GM23248 (cell line): ENCODE results near the gene CCDC78. TPM values are rescaled to one million over a fixed set of nuclear protein-coding genes. Genes with fewer than 3 reads are reported as not detected.
A peak's percentile ranks its signal among the peaks of the same experiment; 100 is the strongest.

Experiments
- DNase-seq: peaks from one replicate; pipeline ENCODE4 v3.0.0-alpha.2; 2015
- H2AFZ ChIP-seq: fragments of 200-600 bp; sonication (generic); 2 replicates; pipeline ENCODE4 v1.6.1; 2016; ENCODE audit warnings: antibody characterized with exemption
- H3F3A ChIP-seq: fragments of 200-600 bp; sonication (generic); 2 replicates; pipeline ENCODE4 v1.6.1; 2016; ENCODE audit warnings: mild to moderate bottlenecking, antibody characterized with exemption, mixed run types; ENCODE audit not compliant: insufficient read depth
- H3K27ac ChIP-seq: fragments of 200-600 bp; sonication (generic); 2 replicates; pipeline ENCODE4 v1.5.1; 2016; ENCODE audit warnings: mild to moderate bottlenecking
- H3K27me3 ChIP-seq: fragments of 200-600 bp; sonication (generic); replicated peaks from 2 replicates; pipeline ENCODE4 v1.6.1; 2016; ENCODE audit warnings: mild to moderate bottlenecking; ENCODE audit not compliant: insufficient read depth
- H3K36me3 ChIP-seq: fragments of 200-600 bp; sonication (generic); 2 replicates; pipeline ENCODE4 v1.6.1; 2016; ENCODE audit warnings: low read depth, mild to moderate bottlenecking
- H3K4me1 ChIP-seq: fragments of 200-600 bp; sonication (generic); 2 replicates; pipeline ENCODE4 v1.6.1; 2016; ENCODE audit warnings: mild to moderate bottlenecking; ENCODE audit not compliant: insufficient read depth
- H3K4me2 ChIP-seq: fragments of 200-600 bp; sonication (generic); one replicate; pipeline ENCODE4 v1.6.1; 2016; ENCODE audit warnings: mild to moderate bottlenecking; ENCODE audit not compliant: unreplicated experiment
- H3K4me3 ChIP-seq: fragments of 200-600 bp; sonication (generic); 2 replicates; pipeline ENCODE4 v1.5.1; 2016; ENCODE audit warnings: mild to moderate bottlenecking
- H3K79me2 ChIP-seq: fragments of 200-600 bp; sonication (generic); 2 replicates; pipeline ENCODE4 v1.6.1; 2016; ENCODE audit warnings: mild to moderate bottlenecking; ENCODE audit not compliant: insufficient read depth
- H3K9ac ChIP-seq: fragments of 200-600 bp; sonication (generic); 2 replicates; pipeline ENCODE4 v1.6.1; 2016; ENCODE audit warnings: mild to moderate bottlenecking
- H3K9me2 ChIP-seq: fragments of 200-600 bp; sonication (generic); 2 replicates; pipeline ENCODE4 v1.6.1; 2016; ENCODE audit warnings: mixed run types, mild to moderate bottlenecking, moderate library complexity; ENCODE audit not compliant: insufficient read depth
- H3K9me3 ChIP-seq: fragments of 200-600 bp; sonication (generic); one replicate; pipeline ENCODE4 v1.6.1; 2017; ENCODE audit warnings: low read depth
- H4K20me1 ChIP-seq: fragments of 200-600 bp; sonication (generic); 2 replicates; pipeline ENCODE4 v1.6.0; 2016; ENCODE audit not compliant: insufficient read depth
- EZH2 ChIP-seq: fragments of 200-600 bp; sonication (generic); IDR thresholded peaks from 2 replicates; pipeline ENCODE4 v1.6.1; 2018; ENCODE audit warnings: antibody characterized with exemption, mild to moderate bottlenecking; ENCODE audit not compliant: insufficient read depth, poor library complexity, severe bottlenecking
- EZH2phosphoT487 ChIP-seq: fragments of 200-600 bp; sonication (generic); IDR thresholded peaks from 2 replicates; pipeline ENCODE4 v1.6.1; 2018; ENCODE audit warnings: antibody characterized with exemption, moderate library complexity, mild to moderate bottlenecking, low read depth; ENCODE audit not compliant: insufficient read depth
- WGBS, 2 experiments: methylation state at CpG; one replicate each; pipeline ENCODE4 v1.1.6; 2015 to 2017; ENCODE audit warnings: low lambda C conversion rate in 2 of 2, low coverage in 1 of 2; ENCODE audit errors: missing lambda C conversion rate in 2 of 2; 5-methylcytosine and 5-hydroxymethylcytosine counted together
- in situ Hi-C: fragments of 300-500 bp; cut with MboI; formaldehyde crosslinking; loops from 2 replicates; pipeline ENCODE4 v1.15.0; 2020
- polyA plus RNA-seq: library from polyadenylated mRNA; unstranded; fragments of >200 nt; fragmentation: Nextera tagmentation; extraction: Ambion mirVana; gene quantifications from 2 replicates; pipeline ENCODE4 v1.2.1, GENCODE V29; 2016
- total RNA-seq: library from RNA; depleted of rRNA; stranded (reverse); fragments of >200 nt; shearing (Covaris generic); gene quantifications from 2 replicates; pipeline ENCODE4 v1.2.3, GENCODE V29; 2014

The CCDC78 gene
- total and polyA plus RNA-seq, 2 experiments from 2014 or later, result 0.78 to 9.5 TPM

DNA sequence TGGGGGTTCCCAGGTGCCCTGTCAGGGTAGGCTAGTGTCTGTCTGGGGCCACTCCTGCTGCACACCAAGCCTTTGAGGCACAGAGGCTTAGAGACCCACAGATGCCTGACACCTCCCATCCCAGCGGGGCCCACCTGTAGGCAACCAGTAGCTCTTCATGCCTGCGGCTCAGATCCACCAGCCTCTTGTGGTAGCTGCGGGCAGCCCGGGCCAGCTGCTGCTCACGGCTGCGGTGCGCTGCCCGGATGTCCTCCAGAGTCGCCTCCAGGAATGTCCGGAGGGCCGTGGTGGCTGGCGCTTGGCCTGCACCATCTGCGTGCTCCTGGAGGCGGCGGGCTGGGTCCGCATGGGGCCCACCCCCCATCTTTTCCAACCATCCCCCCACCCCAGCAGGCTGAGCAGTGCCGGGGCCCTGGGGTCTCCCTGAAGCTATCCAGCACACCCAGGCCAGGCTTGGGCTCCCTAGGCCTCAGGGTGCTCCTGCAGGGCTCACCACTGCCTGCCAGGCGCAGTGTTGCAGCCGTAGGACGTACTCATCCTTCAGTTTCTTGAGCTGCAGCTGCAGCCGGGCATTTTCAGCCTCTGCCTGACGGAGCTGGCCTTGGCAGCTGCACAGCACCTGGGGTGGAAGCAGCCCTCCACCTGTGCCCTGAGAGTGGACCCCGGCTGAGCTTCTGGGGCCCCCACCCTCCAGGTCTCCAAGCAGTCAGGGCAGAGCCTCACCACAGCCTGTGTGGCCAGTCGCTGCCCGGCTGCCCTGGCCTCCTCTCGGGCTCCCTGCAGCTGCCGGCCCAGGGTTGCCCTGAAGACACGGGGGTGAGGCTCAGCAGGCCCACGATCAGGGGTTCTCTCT, 1.8 kb downstream of the CCDC78 start:
- peaks cover 4% of the 10 kb centered on the region; the same call in 1 of the 2 replicates for H3K4me1 ChIP-seq
- H3K79me2 ChIP-seq, result no peaks in the 10 kb centered on the region
- H3K27ac ChIP-seq, result no peak overlapping the region
- no peak overlapping the region for H3K4me2 ChIP-seq
- 43% methylated on average over 22 to 25 of the region's 29 CpGs for WGBS, 2 experiments
- H3K9ac ChIP-seq, result no peak overlapping the region
- in situ Hi-C loops, result no loop called here
- TF ChIP-seq EZH2 (no peak), EZH2phosphoT487 (no peak)
- H2AFZ ChIP-seq, result no peak overlapping the region
- no peaks in the 10 kb centered on the region for H3F3A ChIP-seq
- H3K36me3 ChIP-seq, result no peaks in the 10 kb centered on the region
- no peak for DNase-seq
- no peaks in the 10 kb centered on the region for H3K9me2 ChIP-seq
- no peaks in the 10 kb centered on the region for H3K9me3 ChIP-seq
- no peak overlapping the region for H3K4me3 ChIP-seq
- H4K20me1 ChIP-seq, result no peaks in the 10 kb centered on the region
- H3K27me3 ChIP-seq, result no peaks in the 10 kb centered on the region

DNA sequence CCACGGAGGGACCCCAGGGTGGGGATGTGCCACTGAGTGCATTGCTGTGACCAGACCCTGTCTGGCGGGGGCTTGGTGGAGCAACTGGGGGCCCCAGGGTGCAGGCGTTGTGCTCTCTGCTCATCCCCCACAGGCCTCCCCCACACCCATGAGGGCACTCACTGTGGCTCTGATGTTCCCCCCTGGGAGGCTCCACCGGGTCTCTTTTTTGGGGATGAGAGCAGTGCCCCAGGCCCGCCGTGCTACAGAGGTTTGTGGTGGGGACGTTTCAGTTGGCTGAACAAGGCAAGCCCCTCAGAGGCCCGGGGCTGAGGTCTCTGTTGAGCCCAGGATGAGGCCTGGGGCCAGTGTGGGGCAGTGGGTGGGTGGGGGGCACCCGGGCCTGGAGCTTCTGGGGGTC, 2.5 kb downstream of the CCDC78 start:
- peaks cover 4% of the 10 kb centered on the region; the same call in 1 of the 2 replicates for H3K4me1 ChIP-seq
- TF ChIP-seq EZH2phosphoT487 (no peak), EZH2 (no peak)
- no peak overlapping the region for H3K4me3 ChIP-seq
- no peak overlapping the region for H3K9ac ChIP-seq
- WGBS, 2 experiments, result 55 to 79% methylated on average over 7 to 9 of the region's 9 CpGs
- no peaks in the 10 kb centered on the region for H3K9me3 ChIP-seq
- DNase-seq, result no peak
- no peaks in the 10 kb centered on the region for H4K20me1 ChIP-seq
- H3K4me2 ChIP-seq, result no peak overlapping the region
- no peaks in the 10 kb centered on the region for H3K27me3 ChIP-seq
- in situ Hi-C loops, result no loop called here
- no peaks in the 10 kb centered on the region for H3K36me3 ChIP-seq
- no peak overlapping the region for H3K27ac ChIP-seq
- H3K79me2 ChIP-seq, result no peaks in the 10 kb centered on the region; the same call in 1 of the 2 replicates
- H2AFZ ChIP-seq, result no peak overlapping the region
- H3F3A ChIP-seq, result no peaks in the 10 kb centered on the region
- no peaks in the 10 kb centered on the region for H3K9me2 ChIP-seq

DNA sequence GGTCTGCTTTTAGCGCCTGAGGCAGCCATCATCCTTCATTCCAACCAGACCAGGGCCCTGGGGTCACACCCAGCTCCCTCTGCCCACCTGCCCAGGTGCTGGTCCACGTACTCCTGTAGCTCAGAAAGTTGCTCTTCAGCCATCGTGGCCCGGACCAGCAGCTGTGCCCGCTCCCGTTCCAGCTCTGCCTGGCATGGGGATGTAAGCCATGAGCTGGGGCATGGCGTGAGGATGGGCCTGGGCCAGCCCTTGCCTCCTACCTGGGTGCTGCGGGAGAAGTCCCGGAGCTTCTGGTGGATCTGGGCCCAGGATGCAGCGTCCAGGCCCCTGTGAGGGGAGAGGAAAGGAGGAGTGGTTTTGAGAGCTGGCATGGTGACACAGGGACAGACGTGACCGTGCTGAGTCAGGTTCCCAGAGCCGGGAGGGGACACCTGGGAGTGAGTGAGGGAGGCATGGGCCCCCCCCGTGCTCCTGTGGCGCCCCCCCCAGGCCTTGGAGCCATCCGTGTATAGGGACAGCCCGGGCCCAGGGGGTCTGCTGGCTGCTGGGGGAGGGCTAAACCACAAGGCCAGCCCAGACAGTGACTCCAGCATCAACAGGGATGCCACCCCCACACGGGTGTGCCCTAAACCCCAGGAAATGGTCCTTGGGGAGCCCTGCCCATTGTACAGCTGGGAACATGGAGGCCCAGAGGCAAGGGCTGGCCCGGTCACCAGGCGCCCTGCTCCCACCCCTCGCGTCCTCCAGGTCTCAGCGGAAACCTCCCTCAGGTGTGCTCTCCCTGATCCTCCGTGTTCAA, 3.2 kb downstream of the CCDC78 start:
- Histone ChIP-seq H3K27me3 (no peaks in the 10 kb centered on the region), H3K36me3 (no peaks in the 10 kb centered on the region), H3K9me3 (no peaks in the 10 kb centered on the region), H3K9me2 (no peaks in the 10 kb centered on the region), H3K4me1 (peaks cover 4% of the 10 kb centered on the region; the same call in 1 of the 2 replicates), H4K20me1 (no peaks in the 10 kb centered on the region), H3K9ac (no peak overlapping the region), H3F3A (no peaks in the 10 kb centered on the region), H3K79me2 (no peaks in the 10 kb centered on the region; the same call in 1 of the 2 replicates), H3K4me2 (no peak overlapping the region), H3K4me3 (no peak overlapping the region), H2AFZ (no peak overlapping the region), H3K27ac (no peak overlapping the region)
- WGBS, 2 experiments, result 81 to 85% methylated on average over 24 of the region's 24 CpGs
- TF ChIP-seq EZH2, result no peak
- no peak for TF ChIP-seq EZH2phosphoT487
- DNase-seq, result no peak
- in situ Hi-C loops, result no loop called here

DNA sequence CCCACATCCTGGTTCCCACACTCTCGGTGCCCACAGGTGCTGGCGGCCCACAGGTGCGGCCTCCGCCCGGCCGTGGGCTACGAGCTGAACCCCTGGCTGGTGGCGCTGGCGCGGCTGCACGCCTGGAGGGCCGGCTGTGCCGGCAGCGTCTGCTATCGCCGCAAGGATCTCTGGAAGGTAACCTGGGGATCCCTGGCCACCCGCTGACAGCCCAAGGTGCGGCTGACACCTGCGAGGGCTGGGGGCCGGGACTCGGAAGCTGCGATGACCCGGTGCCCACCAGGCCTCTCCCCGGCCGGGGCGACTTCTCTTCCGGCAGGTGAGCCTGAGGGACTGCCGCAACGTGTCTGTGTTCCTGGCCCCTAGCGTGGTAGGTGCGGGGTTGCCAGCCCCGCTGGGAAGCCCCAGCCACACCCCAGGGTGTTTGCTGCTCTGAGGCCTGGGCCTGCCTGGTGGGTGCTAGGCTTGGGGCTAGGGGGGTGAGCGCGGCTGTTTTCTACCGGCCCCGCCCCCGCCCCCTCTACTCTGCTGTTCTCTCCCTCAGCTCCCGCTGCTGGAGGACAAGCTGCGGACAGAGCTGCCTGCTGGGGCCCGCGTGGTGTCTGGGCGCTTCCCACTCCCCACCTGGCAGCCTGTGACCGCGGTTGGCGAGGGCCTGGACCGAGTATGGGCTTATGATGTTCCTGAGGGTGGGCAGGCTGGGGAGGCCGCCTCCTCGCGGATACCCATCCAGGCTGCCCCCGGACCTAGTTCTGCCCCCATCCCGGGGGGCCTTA, 4.3 kb downstream of the CCDC78 start:
- Histone ChIP-seq H3K9ac (no peak overlapping the region), H3K4me3 (peak overlapping the region; percentile 75), H3K27me3 (no peaks in the 10 kb centered on the region), H3K79me2 (no peaks in the 10 kb centered on the region; the same call in 1 of the 2 replicates), H3K27ac (no peak overlapping the region), H3K9me2 (no peaks in the 10 kb centered on the region), H3K4me1 (peaks cover 4% of the 10 kb centered on the region; the same call in 1 of the 2 replicates), H3K36me3 (no peaks in the 10 kb centered on the region), H2AFZ (no peak overlapping the region), H3K9me3 (no peaks in the 10 kb centered on the region), H3K4me2 (peak overlapping the region; percentile 76), H3F3A (no peaks in the 10 kb centered on the region), H4K20me1 (no peaks in the 10 kb centered on the region)
- WGBS, 2 experiments, result 89 to 90% methylated on average over 40 to 51 of the region's 51 CpGs
- in situ Hi-C loops, result no loop called here
- TF ChIP-seq EZH2 (no peak), EZH2phosphoT487 (no peak)
- DNase-seq, result no peak
